HG03520 (cell line): Measurements from ENCODE around the gene KERA.

ENCODE experiments used
- ATAC-seq: cut with Tn5 transposase; IDR thresholded peaks from one replicate; pipeline ENCODE4 v1.9.1; 2021; ENCODE audit warnings: mild to moderate bottlenecking, moderate library complexity; ENCODE audit not compliant: unreplicated experiment

Gene KERA

DNA sequence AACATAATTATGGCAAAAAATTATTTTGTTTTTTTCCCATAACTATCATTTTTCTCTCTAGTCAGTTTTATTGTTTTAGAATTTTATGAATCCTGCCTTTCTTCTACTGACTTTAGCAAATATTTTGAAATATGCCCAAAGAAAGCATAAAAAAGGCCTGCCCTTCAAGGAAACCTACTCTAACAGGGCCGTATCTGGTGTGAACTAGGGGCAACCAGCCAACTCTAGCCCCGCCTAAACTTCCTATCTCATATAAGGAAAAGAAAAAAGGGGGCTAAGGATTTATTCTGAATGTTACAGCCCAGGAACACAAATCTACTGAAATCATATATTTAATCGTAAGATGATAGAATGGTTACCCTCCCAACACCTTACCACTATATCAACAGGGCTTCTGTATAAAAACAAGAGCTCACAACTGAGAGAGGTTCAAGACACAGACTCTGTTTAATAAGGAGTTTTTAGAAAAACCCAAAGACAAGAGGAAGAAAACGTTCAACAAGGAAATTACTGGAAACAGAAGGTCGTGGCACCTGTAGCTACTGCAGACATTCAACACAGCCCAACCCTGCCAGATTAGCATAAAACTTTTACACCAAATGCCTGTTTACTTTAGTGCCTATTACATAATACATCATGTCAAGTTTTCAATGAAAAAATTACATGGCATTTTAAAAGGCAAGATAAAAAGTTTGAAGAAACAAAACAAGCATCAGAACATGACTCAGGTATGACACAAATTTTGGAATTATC, 40.1 kb downstream of the KERA start:
- no peak for ATAC-seq

DNA sequence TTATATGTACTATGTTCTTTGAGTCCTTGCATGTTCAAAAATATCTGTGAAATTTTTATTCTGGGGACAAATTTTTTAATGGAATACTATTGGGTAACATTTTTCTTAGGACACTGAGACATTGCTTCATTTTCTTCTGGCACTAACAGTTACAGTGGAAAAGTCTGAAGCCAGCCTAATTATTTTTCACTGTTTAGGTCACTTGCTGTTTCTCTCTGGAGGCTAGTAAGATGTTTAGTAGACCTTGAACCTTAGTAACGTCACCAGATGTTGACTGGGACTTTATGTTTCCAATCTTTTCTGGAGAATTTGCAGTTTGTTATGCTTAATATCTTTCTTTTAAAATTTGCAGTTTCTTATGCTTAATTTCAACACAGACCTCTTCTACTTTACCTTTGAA, 40.8 kb downstream of the KERA start:
- ATAC-seq: no peak

DNA sequence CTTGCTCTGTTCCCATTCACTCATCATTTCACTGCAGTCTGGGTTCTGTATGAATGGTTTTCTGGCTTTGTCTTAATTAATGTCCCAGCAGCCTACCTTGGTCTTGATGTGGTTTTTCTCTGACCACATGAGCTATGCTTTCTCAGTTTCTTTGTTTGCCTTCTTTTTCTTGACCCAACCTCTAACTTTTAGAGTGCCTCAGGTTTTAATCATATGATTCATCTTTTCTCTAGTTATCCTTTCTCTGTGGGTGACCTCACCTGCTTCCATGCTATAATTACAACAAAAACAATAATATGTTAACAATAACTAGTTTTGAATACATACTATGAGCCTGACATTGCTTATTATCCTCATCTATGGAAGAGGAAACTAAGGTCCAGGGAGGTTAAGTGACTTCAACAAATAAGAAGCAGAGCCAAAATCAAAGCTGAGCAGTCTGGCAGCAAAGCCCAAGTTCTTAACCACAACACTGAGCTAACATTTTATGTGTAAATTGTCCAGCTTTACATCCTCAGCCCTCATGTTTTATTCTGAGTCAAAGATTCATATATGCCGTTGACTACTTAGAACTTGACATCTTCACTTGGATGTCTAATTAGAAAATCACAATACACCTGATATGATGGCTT, 48.4 kb downstream of the KERA start:
- peak; percentile 84 for ATAC-seq

- peak; percentile 73 for ATAC-seq
Measured at GRCh38 chr12:91007531-91008290, 50.1 kb downstream of the KERA start.

DNA sequence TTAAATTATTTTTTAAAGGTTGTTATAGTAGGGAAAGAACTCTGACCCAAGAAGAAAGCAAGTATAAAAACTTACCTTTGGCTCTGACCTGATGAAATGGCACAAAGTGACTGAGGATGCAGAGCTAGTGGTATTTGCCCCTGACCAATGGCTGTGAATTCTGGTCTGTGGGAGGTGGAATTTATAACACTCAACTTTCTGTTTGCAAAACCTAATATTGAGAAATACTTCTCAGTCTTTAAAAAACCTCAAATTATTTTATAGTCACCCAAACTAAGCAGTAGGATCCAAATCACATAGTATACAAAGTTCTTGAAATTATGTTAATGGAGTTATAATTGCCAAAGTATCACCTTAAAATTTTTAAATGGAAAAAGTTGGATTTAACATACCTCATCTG, 53.0 kb downstream of the KERA start, which contains the start of gene EPYC:
EPYC (minus strand) TSS at position 101 of the 400 bp plus-strand sequence. CDS start 2,407 bp downstream, outside the sequence.
- ATAC-seq: no peak

DNA sequence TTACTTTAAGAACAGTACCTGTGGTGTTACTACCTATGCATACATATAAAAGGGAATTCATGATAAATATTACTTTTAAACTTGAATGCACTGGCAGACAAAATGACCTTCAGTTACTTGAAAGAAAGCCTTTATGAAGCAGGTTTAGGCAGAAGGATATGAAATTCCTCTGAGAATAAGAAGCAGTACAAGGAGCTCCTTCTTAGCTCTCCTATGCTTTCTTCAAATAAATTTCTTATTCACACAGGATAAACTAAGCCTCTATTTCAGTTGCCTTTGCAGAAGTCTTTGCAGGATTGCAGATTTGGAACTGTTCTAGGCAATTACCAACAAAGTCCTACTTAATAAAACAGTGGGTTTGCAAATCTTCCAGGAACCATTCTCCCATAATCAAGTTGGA, 54.1 kb downstream of the KERA start:
- ATAC-seq: no peak

GRCh38 chr12:91001306-91001705, 56.5 kb downstream of the KERA start:
- no peak for ATAC-seq
